AG09319 (cell line): ENCODE data around the gene FOXR1.
"Not testable (repeated sequence)": the region's sequence is repeated elsewhere in the genome, so short reads cannot be mapped to it uniquely, and the experiment has no call there.

Experiments
- DNase-seq: peaks from one replicate; pipeline ENCODE4 v3.0.0-alpha.2; 2010; ENCODE audit warnings: low read depth; ENCODE audit errors: extremely low read depth
- CTCF ChIP-seq: IDR thresholded peaks from 2 replicates; pipeline ENCODE4 v1.5.1; 2011; ENCODE audit warnings: low read depth, mild to moderate bottlenecking, inconsistent platforms, low read length, moderate library complexity

FOXR1 gene

GRCh38 chr11:118956094-118956846, 15.3 kb upstream of the FOXR1 start, which contains the start of gene UPK2:
TSS of gene UPK2 (plus strand) at chr11:118956298. CDS start at chr11:118956351, 53 bp downstream.
- DNase-seq, result peak; percentile 43

GRCh38 chr11:118956847-118957469, 14.6 kb upstream of the FOXR1 start:
- no peak for DNase-seq
- TF ChIP-seq CTCF, result no peak

More at GRCh38 chr11:118956094-118956846, 15.3 kb upstream of the FOXR1 start, which contains the start of gene UPK2:
- peak; percentile 98 for TF ChIP-seq CTCF

- no peak for TF ChIP-seq CTCF
Measured at GRCh38 chr11:118957549-118957948, 14.0 kb upstream of the FOXR1 start.

GRCh38 chr11:118957968-118958367, 13.6 kb upstream of the FOXR1 start:
- TF ChIP-seq CTCF, result no peak
- no peak for DNase-seq

More at GRCh38 chr11:118957549-118957948, 14.0 kb upstream of the FOXR1 start:
- DNase-seq, result no peak

- no peak for TF ChIP-seq CTCF
- DNase-seq, result no peak
Measured at GRCh38 chr11:118958577-118958976, 13.0 kb upstream of the FOXR1 start.

GRCh38 chr11:118961189-118961588, 10.4 kb upstream of the FOXR1 start:
- TF ChIP-seq CTCF, result no peak
- no peak for DNase-seq

- no peak for TF ChIP-seq CTCF
Measured at GRCh38 chr11:118961591-118961990, 10.0 kb upstream of the FOXR1 start.

GRCh38 chr11:118969508-118969907, 2.1 kb upstream of the FOXR1 start:
- DNase-seq, result not testable (repeated sequence)

More at GRCh38 chr11:118961591-118961990, 10.0 kb upstream of the FOXR1 start:
- no peak for DNase-seq
